ENCODE data around the gene E2F3.

Gene E2F3

GRCh38 chr6:20538131-20538662, 136.5 kb downstream of the E2F3 start:
- no peak for DNase-seq

- DNase-seq = no peak
Measured at GRCh38 chr6:20538907-20539306, 137.2 kb downstream of the E2F3 start.

GRCh38 chr6:20539387-20539786, 137.7 kb downstream of the E2F3 start:
- no peak for DNase-seq

GRCh38 chr6:20540683-20541082, 139.0 kb downstream of the E2F3 start:
- no peak for DNase-seq

- no peak for DNase-seq
Measured at GRCh38 chr6:20541382-20541781, 139.7 kb downstream of the E2F3 start.

- no peak for DNase-seq
Measured at GRCh38 chr6:20542927-20543602, 141.4 kb downstream of the E2F3 start.

Measured in CD4-positive, alpha-beta T cell treated with Interleukin-12 subunit alpha and Interleukin-12 subunit beta, for 1 hour (primary cell).